A549 (cell line): ENCODE measurements around the gene OSBPL6. TPM values are rescaled to one million over a fixed set of nuclear protein-coding genes. Genes with fewer than 3 reads are reported as not detected.

ENCODE experiments used
- ATAC-seq, 2 experiments: fragments of 200-7000 bp in 1 of 2; fragments of >200 bp in 1 of 2; cut with Nextera tagmentation in 1 of 2; cut with Tn5 transposase in 1 of 2; 3 replicates each; pipeline versions ENCODE4 v1.8.0 to v1.9.1; 2018 to 2020; ENCODE audit warnings: mild to moderate bottlenecking in 1 of 2, moderate library complexity in 1 of 2
- CTCF ChIA-PET: fragments of 300-600 bp; sonication (Branson Sonifier 250); formaldehyde crosslinking; extraction: SDS; loops from one replicate; lab custom pipeline; 2021; ENCODE audit warnings: antibody characterized with exemption, inconsistent platforms; lab: Yijun Ruan, JAX
- POLR2A ChIA-PET: fragments of 350-600 bp; formaldehyde crosslinking; extraction: SDS; loops from one replicate; lab custom pipeline; 2021; ENCODE audit warnings: antibody characterized with exemption, inconsistent platforms; lab: Yijun Ruan, JAX
- DNase-seq, 2 experiments: peaks; one replicate each; pipeline versions ENCODE4 v3.0.0 to v3.0.0-alpha.2; 2011 to 2016; ENCODE audit warnings: low read depth in 1 of 2, low spot score in 1 of 2
- FAIRE-seq: peaks from 2 replicates; lab custom pipeline; 2011; peaks lifted over from hg19 to GRCh38; lab: Jason Lieb, UNC
- H3K27ac ChIP-seq, 2 experiments: fragments of >200 bp; sonication (Bioruptor Twin); formaldehyde crosslinking; 3 replicates each; pipeline ENCODE4 v1.5.1; 2016 to 2017
- H3K4me1 ChIP-seq: fragments of >200 bp; sonication (Bioruptor Twin); formaldehyde crosslinking; 3 replicates; pipeline ENCODE4 v1.6.1; 2016
- H3K4me2 ChIP-seq: fragments of >200 bp; sonication (Bioruptor Twin); formaldehyde crosslinking; 3 replicates; pipeline ENCODE4 v1.6.1; 2016
- H3K4me3 ChIP-seq: fragments of >200 bp; sonication (Bioruptor Twin); formaldehyde crosslinking; 3 replicates; pipeline ENCODE4 v1.5.1; 2016
- H3K9me3 ChIP-seq: fragments of >200 bp; sonication (Bioruptor Twin); formaldehyde crosslinking; 3 replicates; pipeline ENCODE4 v1.6.1; 2016
- BHLHE40 ChIP-seq: IDR thresholded peaks from 2 replicates; pipeline ENCODE4 v1.6.1; 2012; ENCODE audit warnings: low read depth, low read length, inconsistent platforms
- CHD4 ChIP-seq: fragments of 200-600 bp; sonication (generic); IDR thresholded peaks from 2 replicates; pipeline ENCODE4 v1.6.1; 2016; ENCODE audit warnings: antibody characterized with exemption, mild to moderate bottlenecking, borderline replicate concordance
- EHF ChIP-seq: fragments of 250-450 bp; sonication (Bioruptor Pico); IDR thresholded peaks from 2 replicates; pipeline ENCODE4 v1.5.0; 2020; ENCODE audit warnings: mild to moderate bottlenecking
- EHMT2 ChIP-seq: fragments of 200-600 bp; sonication (generic); IDR thresholded peaks from 2 replicates; pipeline ENCODE4 v1.6.1; 2016; ENCODE audit warnings: antibody characterized with exemption, low read depth, mild to moderate bottlenecking, moderate library complexity
- FOSB ChIP-seq: fragments of 250-450 bp; sonication (Bioruptor Pico); IDR thresholded peaks from 2 replicates; pipeline ENCODE4 v1.5.0; 2020; ENCODE audit warnings: mild to moderate bottlenecking, moderate library complexity
- FOSL2 ChIP-seq, 2 experiments: fragments of 450-650 bp in 1 of 2; fragments of >200 bp in 1 of 2; sonication (Bioruptor Twin) in 1 of 2; formaldehyde crosslinking; IDR thresholded peaks; 2 replicates each; pipeline versions ENCODE4 v1.5.0 to v1.6.1; 2016 to 2020; ENCODE audit warnings: mild to moderate bottlenecking in 1 of 2, moderate library complexity in 1 of 2
- MAFK ChIP-seq: fragments of 450-650 bp; IDR thresholded peaks from 2 replicates; pipeline ENCODE4 v1.6.1; 2014; ENCODE audit not compliant: partially characterized antibody
- MYC ChIP-seq: IDR thresholded peaks from 2 replicates; pipeline ENCODE4 v1.6.1; 2012; ENCODE audit warnings: mild to moderate bottlenecking, inconsistent platforms, low read length, improper control_type of control experiment, borderline replicate concordance
- NFE2L2 ChIP-seq: fragments of 150-350 bp; conservative IDR thresholded peaks from 2 replicates; pipeline ENCODE4 v1.6.1; 2014; ENCODE audit warnings: low read length
- RAD21 ChIP-seq, 2 experiments: fragments of >200 bp in 1 of 2; sonication (Bioruptor Twin) in 1 of 2; formaldehyde crosslinking in 1 of 2; IDR thresholded peaks in 1 of 2; conservative IDR thresholded peaks in 1 of 2; 2 replicates in 1 of 2; 3 replicates in 1 of 2; pipeline ENCODE4 v1.6.1; 2012 to 2018; ENCODE audit warnings: inconsistent platforms in 1 of 2
- TP53 ChIP-seq: fragments of 250-450 bp; sonication (Bioruptor Pico); IDR thresholded peaks from 2 replicates; pipeline ENCODE4 v1.5.0; 2021; ENCODE audit warnings: mild to moderate bottlenecking, moderate library complexity
- WGBS: methylation state at CpG from one replicate; pipeline ENCODE4 v1.1.6; 2017; ENCODE audit errors: missing lambda C conversion rate; 5-methylcytosine and 5-hydroxymethylcytosine counted together
- polyA plus RNA-seq, 4 experiments: library from polyadenylated mRNA; depleted of rRNA in 3 of 4; stranded (reverse); fragments of >200 nt; fragmentation: RNase III in 1 of 4; extraction: RNeasy Plus Mini Kit Qiagen cat#74134 plus additional on column Dnase treatment in 1 of 4; gene quantifications; 2 replicates in 3 of 4; 3 replicates in 1 of 4; pipeline ENCODE4 v1.2.3, GENCODE V29; 2011 to 2017
- TF ChIP-seq, protein P1 (sequence below): IDR thresholded peaks from 2 replicates; pipeline ENCODE4 v1.6.1; 2012
- TF ChIP-seq, protein P2 (sequence below): fragments of 200-600 bp; sonication (generic); IDR thresholded peaks from 2 replicates; pipeline ENCODE4 v1.6.1; 2016; ENCODE audit warnings: antibody characterized with exemption, mild to moderate bottlenecking, moderate library complexity
- TF ChIP-seq, protein P3 (sequence below): fragments of 450-650 bp; IDR thresholded peaks from 2 replicates; pipeline ENCODE4 v1.6.1; 2014; ENCODE audit warnings: antibody characterized with exemption
- TF ChIP-seq, protein P4 (sequence below): fragments of 250-450 bp; sonication (Bioruptor Pico); IDR thresholded peaks from 2 replicates; pipeline ENCODE4 v1.5.0; 2021; ENCODE audit warnings: mild to moderate bottlenecking, moderate library complexity, borderline replicate concordance

The OSBPL6 gene
- polyA plus RNA-seq, 2 of the 4 experiments (the other 2 are of a cell fraction): 2.9 to 8.2 TPM

DNA sequence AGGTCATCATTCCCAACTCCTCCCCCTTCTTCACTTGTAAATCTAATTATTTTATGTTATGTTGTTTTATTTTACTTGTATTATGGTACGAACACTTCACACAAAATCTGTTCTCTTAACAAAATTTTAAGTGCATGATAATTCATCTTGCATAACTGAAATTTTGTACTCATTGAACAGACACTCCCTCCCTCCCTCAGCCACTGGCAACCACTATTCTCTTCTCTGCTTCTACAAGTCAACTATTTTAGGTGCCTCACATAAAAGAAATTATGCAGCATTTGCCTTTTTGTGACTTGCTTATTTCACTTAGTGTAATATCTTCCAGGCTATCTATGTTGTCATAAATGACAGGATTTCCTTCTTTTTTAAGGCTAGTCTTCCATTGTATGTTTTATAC, 30.4 kb upstream of the OSBPL6 start:
- Histone ChIP-seq H3K4me3 (no peak overlapping the region), H3K27ac (no peak overlapping the region), H3K9me3 (no peaks in the 10 kb centered on the region), H3K4me1 (no peaks in the 10 kb centered on the region), H3K4me2 (no peak overlapping the region; the same call in 1 of the 3 replicates)
- ATAC-seq: no peak
- ChIA-PET CTCF (no interaction called here), POLR2A (no interaction called here)
- DNase-seq: no peak
- FAIRE-seq: no peak
- TF ChIP-seq FOSB: no peak
- no peak for TF ChIP-seq FOSL2 (IDR thresholded peaks at IDR 0.05)
- no peak for TF ChIP-seq FOSL2 (CRISPR knock-in tag; IDR thresholded peaks at IDR 0.05)
- no peak for TF ChIP-seq TP53 (CRISPR knock-in tag)
- TF ChIP-seq, protein P1, sequence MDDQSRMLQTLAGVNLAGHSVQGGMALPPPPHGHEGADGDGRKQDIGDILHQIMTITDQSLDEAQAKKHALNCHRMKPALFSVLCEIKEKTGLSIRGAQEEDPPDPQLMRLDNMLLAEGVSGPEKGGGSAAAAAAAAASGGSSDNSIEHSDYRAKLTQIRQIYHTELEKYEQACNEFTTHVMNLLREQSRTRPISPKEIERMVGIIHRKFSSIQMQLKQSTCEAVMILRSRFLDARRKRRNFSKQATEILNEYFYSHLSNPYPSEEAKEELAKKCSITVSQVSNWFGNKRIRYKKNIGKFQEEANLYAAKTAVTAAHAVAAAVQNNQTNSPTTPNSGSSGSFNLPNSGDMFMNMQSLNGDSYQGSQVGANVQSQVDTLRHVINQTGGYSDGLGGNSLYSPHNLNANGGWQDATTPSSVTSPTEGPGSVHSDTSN: no peak
- TF ChIP-seq, protein P2, sequence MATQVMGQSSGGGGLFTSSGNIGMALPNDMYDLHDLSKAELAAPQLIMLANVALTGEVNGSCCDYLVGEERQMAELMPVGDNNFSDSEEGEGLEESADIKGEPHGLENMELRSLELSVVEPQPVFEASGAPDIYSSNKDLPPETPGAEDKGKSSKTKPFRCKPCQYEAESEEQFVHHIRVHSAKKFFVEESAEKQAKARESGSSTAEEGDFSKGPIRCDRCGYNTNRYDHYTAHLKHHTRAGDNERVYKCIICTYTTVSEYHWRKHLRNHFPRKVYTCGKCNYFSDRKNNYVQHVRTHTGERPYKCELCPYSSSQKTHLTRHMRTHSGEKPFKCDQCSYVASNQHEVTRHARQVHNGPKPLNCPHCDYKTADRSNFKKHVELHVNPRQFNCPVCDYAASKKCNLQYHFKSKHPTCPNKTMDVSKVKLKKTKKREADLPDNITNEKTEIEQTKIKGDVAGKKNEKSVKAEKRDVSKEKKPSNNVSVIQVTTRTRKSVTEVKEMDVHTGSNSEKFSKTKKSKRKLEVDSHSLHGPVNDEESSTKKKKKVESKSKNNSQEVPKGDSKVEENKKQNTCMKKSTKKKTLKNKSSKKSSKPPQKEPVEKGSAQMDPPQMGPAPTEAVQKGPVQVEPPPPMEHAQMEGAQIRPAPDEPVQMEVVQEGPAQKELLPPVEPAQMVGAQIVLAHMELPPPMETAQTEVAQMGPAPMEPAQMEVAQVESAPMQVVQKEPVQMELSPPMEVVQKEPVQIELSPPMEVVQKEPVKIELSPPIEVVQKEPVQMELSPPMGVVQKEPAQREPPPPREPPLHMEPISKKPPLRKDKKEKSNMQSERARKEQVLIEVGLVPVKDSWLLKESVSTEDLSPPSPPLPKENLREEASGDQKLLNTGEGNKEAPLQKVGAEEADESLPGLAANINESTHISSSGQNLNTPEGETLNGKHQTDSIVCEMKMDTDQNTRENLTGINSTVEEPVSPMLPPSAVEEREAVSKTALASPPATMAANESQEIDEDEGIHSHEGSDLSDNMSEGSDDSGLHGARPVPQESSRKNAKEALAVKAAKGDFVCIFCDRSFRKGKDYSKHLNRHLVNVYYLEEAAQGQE: no peak
- TF ChIP-seq, protein P3, sequence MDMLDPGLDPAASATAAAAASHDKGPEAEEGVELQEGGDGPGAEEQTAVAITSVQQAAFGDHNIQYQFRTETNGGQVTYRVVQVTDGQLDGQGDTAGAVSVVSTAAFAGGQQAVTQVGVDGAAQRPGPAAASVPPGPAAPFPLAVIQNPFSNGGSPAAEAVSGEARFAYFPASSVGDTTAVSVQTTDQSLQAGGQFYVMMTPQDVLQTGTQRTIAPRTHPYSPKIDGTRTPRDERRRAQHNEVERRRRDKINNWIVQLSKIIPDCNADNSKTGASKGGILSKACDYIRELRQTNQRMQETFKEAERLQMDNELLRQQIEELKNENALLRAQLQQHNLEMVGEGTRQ: no peak
- TF ChIP-seq, protein P4, sequence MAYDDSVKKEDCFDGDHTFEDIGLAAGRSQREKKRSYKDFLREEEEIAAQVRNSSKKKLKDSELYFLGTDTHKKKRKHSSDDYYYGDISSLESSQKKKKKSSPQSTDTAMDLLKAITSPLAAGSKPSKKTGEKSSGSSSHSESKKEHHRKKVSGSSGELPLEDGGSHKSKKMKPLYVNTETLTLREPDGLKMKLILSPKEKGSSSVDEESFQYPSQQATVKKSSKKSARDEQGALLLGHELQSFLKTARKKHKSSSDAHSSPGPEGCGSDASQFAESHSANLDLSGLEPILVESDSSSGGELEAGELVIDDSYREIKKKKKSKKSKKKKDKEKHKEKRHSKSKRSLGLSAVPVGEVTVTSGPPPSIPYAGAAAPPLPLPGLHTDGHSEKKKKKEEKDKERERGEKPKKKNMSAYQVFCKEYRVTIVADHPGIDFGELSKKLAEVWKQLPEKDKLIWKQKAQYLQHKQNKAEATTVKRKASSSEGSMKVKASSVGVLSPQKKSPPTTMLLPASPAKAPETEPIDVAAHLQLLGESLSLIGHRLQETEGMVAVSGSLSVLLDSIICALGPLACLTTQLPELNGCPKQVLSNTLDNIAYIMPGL: no peak
- TF ChIP-seq EHMT2: no peak
- TF ChIP-seq, all 56 proteins: peak for 0
- 2% methylated on average over 1 of the region's 1 CpG for WGBS

DNA sequence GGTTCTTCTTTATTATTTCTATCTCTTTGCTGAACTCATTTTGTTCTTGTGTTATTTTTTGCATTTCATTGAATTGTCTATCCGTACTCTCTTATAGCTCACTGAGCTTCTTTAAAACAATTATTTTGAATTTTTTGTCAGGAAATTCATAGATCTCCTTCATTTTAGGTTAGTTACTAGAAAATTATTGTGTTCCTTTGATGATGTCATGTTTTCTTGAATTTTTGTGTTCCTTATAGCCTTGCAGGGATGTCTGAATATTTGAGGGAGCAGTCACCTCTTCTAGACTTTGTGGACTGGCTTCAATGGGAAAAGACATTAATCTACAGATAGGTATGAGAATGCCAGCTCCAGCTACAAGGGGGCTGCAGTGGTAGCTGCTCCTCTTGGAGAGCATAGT, 20.7 kb upstream of the OSBPL6 start:
- DNase-seq (no peak), FAIRE-seq (peak; percentile 13), ATAC-seq (no peak)
- Histone ChIP-seq H3K4me1 (no peaks in the 10 kb centered on the region), H3K4me2 (no peak overlapping the region), H3K4me3 (no peak overlapping the region), H3K27ac (no peak overlapping the region), H3K9me3 (no peaks in the 10 kb centered on the region)
- 81% methylated on average over 1 of the region's 1 CpG for WGBS
- ChIA-PET POLR2A (no interaction called here), CTCF (interaction anchor here (1.0 to 1.2 kb wide), 2 partner anchors 39 to 241 kb away, joined by 3 to 4 read pairs; no protein-coding TSS in a partner anchor)
- no peak for TF ChIP-seq EHF (CRISPR knock-in tag)
- TF ChIP-seq BHLHE40: no peak
- TF ChIP-seq MYC: no peak
- TF ChIP-seq TP53 (CRISPR knock-in tag): no peak
- TF ChIP-seq CHD4: no peak
- no peak for TF ChIP-seq NFE2L2
- TF ChIP-seq RAD21 (conservative IDR thresholded peaks at IDR 0.05 in 1 of 2, IDR thresholded peaks at IDR 0.05 in 1 of 2): no peak
- no peak for TF ChIP-seq MAFK
